ENCODE data around the gene BANK1.

The BANK1 gene

DNA sequence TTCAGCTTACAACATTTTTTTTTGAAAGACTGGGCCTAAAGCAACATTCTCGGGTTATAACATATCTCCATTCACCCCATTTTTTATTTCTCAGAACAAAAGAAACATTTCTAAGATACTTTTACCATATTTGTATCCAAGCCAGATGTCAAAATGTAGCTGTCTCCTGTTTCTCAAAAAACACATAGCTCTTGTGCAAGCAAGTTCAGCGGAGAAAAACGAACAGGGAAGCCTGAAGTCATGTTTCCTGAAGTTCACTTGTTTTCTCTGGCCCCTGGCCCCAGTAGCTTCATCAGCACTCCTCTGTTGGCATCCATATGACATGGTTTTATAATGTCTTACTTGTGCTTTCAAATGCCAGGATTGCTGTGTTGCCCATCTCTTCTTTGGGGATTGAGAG is 218.2 kb downstream of the BANK1 start:
- TF ChIP-seq, protein P1, sequence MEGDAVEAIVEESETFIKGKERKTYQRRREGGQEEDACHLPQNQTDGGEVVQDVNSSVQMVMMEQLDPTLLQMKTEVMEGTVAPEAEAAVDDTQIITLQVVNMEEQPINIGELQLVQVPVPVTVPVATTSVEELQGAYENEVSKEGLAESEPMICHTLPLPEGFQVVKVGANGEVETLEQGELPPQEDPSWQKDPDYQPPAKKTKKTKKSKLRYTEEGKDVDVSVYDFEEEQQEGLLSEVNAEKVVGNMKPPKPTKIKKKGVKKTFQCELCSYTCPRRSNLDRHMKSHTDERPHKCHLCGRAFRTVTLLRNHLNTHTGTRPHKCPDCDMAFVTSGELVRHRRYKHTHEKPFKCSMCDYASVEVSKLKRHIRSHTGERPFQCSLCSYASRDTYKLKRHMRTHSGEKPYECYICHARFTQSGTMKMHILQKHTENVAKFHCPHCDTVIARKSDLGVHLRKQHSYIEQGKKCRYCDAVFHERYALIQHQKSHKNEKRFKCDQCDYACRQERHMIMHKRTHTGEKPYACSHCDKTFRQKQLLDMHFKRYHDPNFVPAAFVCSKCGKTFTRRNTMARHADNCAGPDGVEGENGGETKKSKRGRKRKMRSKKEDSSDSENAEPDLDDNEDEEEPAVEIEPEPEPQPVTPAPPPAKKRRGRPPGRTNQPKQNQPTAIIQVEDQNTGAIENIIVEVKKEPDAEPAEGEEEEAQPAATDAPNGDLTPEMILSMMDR (IDR thresholded peaks at IDR 0.05; ENCODE audit: low read depth, low read length) = no peak

DNA sequence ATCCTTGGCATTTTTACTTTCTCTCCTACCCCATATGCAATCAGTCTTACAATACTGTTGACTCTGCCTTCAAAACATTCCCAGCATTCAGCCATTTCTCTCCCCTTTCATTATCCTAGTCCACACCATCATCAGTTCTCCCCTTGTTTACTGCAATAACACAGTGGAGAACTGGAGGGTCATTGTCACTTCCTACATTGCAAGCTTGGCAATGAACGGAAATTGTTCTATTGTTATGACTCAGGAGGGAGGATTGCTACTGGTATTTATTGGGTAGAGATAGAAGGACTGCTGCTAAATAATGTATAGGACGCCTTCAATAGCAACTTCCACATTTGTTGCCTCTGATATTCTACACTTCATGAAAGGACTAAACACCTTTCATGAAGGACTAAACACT is 231.8 kb downstream of the BANK1 start:
- H3K4me3 ChIP-seq (replicated peaks in 1 of 2; ENCODE audit: low read depth in 2 of 2, low read length in 2 of 2) = no peak overlapping the region
- DNase-seq (ENCODE audit: low read depth in 2 of 2) = peak in 1 of 2 donors; percentile 33
- TF ChIP-seq, protein P1 (IDR thresholded peaks at IDR 0.05; ENCODE audit: low read depth, low read length) = no peak

More for the DNA sequence above, 218.2 kb downstream of the BANK1 start:
- DNase-seq (ENCODE audit: low read depth in 2 of 2) = peak; percentile 14 to 34
- H3K4me3 ChIP-seq (replicated peaks in 1 of 2; ENCODE audit: low read depth in 2 of 2, low read length in 2 of 2) = no peak overlapping the region

DNA sequence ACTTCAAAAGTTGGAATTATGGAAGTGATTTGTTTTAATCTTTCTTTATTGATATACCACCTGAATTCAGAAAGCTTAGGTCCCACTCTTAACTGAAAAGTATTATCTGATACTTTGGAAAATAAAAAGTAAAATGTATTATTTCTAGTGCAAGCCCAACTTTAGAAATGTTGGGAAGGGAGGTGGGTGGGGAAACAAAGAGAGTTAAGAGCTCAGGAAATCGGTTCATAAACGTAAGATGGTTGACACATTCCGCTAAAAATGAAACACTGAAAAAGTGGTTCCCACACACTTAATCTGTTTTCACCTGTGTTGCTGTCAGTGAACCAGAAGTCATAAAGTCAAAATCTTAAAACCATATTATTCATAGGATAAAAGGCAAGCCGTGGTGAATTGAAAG is 237.4 kb downstream of the BANK1 start:
- no peak for DNase-seq (ENCODE audit: low read depth in 2 of 2)
- TF ChIP-seq, protein P1 (IDR thresholded peaks at IDR 0.05; ENCODE audit: low read depth, low read length) = no peak
- no peak overlapping the region for H3K4me3 ChIP-seq (replicated peaks in 1 of 2; ENCODE audit: low read depth in 2 of 2, low read length in 2 of 2)

DNA sequence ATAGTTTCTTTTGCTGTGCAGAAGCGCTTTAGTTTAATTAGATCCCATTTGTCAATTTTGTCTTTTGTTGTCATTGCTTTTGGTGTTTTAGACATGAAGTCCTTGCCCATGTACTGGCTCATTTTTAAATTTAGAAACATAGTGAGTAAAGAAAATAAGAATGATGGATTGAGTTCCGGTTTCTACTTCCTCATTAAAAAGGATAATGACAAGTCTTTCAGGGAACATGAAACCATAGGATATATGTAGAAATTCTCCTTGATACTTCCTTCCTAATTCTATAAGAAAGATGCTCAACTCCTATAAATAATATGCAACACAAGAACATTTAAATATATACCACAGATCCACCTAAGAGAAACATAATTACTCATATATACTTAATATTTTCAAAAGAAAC is 240.9 kb downstream of the BANK1 start:
- no peak overlapping the region for H3K4me3 ChIP-seq (replicated peaks in 1 of 2; ENCODE audit: low read depth in 2 of 2, low read length in 2 of 2)
- DNase-seq (ENCODE audit: low read depth in 2 of 2) = no peak
- TF ChIP-seq, protein P1 (IDR thresholded peaks at IDR 0.05; ENCODE audit: low read depth, low read length) = no peak

DNA sequence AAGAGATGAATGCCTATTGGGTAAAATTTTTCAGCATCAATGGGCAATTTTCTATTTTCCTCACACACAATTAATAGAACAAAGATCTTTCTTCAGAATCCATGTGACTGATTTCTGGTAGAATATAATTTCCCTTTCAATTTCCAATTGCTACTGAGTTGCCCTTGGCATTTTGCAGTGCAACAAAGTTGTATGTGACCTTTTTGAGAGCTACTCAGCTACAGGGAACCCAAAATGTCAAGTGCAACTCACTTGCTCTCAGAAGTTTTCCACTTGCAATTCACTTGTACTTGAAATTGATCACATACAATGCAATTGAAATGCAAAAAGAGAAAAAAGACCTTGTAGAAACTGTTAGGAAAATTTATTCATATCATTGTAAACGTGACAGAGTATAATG is 245.5 kb downstream of the BANK1 start:
- TF ChIP-seq, protein P1 (IDR thresholded peaks at IDR 0.05; ENCODE audit: low read depth, low read length) = no peak
- H3K4me3 ChIP-seq (replicated peaks in 1 of 2; ENCODE audit: low read depth in 2 of 2, low read length in 2 of 2) = no peak overlapping the region
- DNase-seq (ENCODE audit: low read depth in 2 of 2) = no peak

DNA sequence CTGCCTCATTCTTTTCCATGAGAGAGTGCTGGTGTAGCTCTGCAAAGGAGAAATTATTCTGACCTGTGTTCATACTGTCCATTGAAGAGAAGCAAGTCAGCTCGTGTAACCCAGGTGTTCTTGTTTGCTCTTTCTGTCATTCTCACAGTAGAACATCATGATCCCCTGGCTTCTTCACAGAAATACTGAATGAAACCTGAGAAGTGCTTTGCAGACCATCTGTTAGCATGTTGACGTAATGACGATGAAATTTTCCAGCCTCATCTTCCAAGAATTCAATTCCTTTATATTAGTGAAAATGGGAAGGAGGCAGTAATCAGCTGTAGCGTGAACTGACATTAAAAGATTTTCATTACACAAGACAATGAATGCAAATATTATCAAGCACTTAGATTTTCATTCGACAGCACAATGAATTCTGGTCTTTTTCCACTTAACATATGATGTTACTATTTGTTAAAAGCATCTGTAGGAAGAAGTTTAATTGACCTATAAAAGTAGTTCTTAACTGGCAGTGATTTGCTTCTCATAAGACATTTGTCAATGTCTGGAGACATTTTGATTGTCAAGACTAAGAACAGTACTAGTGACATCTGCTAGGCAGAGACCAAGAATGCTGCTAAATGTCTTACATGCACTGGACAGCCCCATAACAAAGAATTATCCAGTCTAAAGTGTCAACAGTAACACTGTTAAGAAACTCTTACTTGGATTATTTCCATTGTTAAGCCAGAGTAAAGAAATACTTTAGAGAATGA is 246.3 kb downstream of the BANK1 start:
- no peak overlapping the region for H3K4me3 ChIP-seq (replicated peaks in 1 of 2; ENCODE audit: low read depth in 2 of 2, low read length in 2 of 2)
- peak; percentile 2 to 32 for DNase-seq (ENCODE audit: low read depth in 2 of 2)
- TF ChIP-seq, protein P1 (IDR thresholded peaks at IDR 0.05; ENCODE audit: low read depth, low read length) = no peak

DNA sequence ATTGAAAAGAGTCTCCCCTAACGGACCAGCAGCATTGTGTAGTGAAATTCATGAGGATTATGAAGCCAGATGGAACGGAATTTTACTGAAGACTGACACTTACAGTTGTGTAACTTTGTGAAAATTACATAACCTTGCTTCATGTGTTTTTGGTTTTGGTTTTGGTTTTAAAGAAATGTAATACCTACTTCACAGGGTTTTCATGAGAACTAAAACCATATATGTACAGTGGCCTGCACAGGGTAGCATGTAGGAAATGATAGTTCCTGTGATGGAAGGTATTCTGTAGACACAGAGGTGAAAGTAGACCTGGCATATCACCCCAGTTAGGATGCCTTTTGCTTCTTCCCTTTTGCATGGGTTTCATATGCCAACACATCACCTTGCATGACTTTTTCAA is 247.0 kb downstream of the BANK1 start:
- no peak overlapping the region for H3K4me3 ChIP-seq (replicated peaks in 1 of 2; ENCODE audit: low read depth in 2 of 2, low read length in 2 of 2)

More for the DNA sequence above, 247.0 kb downstream of the BANK1 start:
- peak in 1 of 2 donors; percentile 3 for DNase-seq (ENCODE audit: low read depth in 2 of 2)
- TF ChIP-seq, protein P1 (IDR thresholded peaks at IDR 0.05; ENCODE audit: low read depth, low read length) = no peak

Data from cardiac fibroblast (primary cell).